ENCODE measurements around the gene TXNDC17.

DNA sequence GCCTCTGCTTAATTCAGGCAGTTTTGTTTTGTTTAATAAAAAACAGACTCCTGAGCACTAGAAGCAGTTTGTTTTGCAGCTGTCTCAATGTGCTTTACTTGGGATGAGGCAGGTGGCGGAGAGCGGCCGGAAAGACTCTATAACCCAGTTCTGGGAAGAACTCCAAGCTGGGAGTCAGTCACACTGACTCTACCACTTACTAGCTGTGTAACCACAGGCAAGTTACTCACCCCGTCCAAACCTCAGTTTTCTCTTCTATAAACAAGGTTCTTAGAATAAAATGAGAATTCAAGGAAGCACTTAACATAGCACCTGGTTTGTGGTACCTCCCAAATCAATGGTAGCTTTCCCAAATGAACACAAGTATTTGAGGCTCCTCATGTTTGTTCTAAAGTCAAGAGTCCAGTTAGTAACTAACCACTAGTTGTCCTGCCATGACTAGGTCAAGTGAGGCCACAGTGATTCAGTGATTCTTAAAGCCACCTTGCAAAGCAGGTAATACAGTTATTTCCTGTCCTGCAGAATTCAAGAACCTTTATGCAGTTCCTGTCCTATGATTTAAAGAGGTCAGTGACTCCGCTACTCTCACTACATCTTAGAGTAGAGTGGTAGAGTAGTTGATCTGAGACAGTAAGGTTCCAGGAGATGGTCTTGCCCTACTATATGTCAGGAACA, 2.7 kb downstream of the TXNDC17 start:
- TF ChIP-seq, protein P1, sequence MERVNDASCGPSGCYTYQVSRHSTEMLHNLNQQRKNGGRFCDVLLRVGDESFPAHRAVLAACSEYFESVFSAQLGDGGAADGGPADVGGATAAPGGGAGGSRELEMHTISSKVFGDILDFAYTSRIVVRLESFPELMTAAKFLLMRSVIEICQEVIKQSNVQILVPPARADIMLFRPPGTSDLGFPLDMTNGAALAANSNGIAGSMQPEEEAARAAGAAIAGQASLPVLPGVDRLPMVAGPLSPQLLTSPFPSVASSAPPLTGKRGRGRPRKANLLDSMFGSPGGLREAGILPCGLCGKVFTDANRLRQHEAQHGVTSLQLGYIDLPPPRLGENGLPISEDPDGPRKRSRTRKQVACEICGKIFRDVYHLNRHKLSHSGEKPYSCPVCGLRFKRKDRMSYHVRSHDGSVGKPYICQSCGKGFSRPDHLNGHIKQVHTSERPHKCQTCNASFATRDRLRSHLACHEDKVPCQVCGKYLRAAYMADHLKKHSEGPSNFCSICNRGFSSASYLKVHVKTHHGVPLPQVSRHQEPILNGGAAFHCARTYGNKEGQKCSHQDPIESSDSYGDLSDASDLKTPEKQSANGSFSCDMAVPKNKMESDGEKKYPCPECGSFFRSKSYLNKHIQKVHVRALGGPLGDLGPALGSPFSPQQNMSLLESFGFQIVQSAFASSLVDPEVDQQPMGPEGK (tag by site-specific recombination; IDR thresholded peaks at IDR 0.05), result no peak
- TF ChIP-seq, protein P2, sequence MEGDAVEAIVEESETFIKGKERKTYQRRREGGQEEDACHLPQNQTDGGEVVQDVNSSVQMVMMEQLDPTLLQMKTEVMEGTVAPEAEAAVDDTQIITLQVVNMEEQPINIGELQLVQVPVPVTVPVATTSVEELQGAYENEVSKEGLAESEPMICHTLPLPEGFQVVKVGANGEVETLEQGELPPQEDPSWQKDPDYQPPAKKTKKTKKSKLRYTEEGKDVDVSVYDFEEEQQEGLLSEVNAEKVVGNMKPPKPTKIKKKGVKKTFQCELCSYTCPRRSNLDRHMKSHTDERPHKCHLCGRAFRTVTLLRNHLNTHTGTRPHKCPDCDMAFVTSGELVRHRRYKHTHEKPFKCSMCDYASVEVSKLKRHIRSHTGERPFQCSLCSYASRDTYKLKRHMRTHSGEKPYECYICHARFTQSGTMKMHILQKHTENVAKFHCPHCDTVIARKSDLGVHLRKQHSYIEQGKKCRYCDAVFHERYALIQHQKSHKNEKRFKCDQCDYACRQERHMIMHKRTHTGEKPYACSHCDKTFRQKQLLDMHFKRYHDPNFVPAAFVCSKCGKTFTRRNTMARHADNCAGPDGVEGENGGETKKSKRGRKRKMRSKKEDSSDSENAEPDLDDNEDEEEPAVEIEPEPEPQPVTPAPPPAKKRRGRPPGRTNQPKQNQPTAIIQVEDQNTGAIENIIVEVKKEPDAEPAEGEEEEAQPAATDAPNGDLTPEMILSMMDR (tag by site-specific recombination; IDR thresholded peaks at IDR 0.05), result no peak
- no peak for TF ChIP-seq ZNF140 (tag by site-specific recombination; IDR thresholded peaks at IDR 0.05)
- TF ChIP-seq, protein P3, sequence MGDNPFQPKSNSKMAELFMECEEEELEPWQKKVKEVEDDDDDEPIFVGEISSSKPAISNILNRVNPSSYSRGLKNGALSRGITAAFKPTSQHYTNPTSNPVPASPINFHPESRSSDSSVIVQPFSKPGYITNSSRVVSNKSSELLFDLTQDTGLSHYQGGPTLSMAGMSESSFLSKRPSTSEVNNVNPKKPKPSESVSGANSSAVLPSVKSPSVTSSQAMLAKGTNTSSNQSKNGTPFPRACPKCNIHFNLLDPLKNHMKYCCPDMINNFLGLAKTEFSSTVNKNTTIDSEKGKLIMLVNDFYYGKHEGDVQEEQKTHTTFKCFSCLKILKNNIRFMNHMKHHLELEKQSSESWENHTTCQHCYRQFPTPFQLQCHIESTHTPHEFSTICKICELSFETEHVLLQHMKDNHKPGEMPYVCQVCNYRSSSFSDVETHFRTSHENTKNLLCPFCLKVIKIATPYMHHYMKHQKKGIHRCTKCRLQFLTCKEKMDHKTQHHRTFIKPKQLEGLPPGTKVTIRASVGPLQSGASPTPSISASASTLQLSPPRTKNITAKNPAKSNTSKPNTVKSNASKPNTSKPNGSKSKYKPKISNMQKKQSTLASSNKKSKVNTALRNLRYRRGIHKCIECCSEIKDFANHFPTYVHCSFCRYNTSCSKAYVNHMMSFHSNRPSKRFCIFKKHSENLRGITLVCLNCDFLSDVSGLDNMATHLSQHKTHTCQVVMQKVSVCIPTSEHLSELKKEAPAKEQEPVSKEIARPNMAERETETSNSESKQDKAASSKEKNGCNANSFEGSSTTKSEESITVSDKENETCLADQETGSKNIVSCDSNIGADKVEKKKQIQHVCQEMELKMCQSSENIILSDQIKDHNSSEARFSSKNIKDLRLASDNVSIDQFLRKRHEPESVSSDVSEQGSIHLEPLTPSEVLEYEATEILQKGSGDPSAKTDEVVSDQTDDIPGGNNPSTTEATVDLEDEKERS (tag by site-specific recombination; IDR thresholded peaks at IDR 0.05), result no peak
- no peak for TF ChIP-seq ZNF747 (tag by site-specific recombination; IDR thresholded peaks at IDR 0.05)
- TF ChIP-seq ZNF548 (tag by site-specific recombination; IDR thresholded peaks at IDR 0.05), result no peak
- TF ChIP-seq ZNF571 (tag by site-specific recombination; IDR thresholded peaks at IDR 0.05), result no peak
- no peak for TF ChIP-seq YY2 (tag by site-specific recombination; IDR thresholded peaks at IDR 0.05)
- TF ChIP-seq, protein P4, sequence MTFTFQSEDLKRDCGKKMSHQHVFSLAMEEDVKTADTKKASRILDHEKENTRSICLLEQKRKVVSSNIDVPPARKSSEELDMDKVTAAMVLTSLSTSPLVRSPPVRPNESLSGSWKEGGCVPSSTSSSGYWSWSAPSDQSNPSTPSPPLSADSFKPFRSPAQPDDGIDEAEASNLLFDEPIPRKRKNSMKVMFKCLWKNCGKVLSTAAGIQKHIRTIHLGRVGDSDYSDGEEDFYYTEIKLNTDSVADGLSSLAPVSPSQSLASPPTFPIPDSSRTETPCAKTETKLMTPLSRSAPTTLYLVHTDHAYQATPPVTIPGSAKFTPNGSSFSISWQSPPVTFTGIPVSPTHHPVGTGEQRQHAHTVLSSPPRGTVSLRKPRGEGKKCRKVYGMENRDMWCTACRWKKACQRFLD (tag by site-specific recombination; IDR thresholded peaks at IDR 0.05), result no peak
- TF ChIP-seq ZNF501 (tag by site-specific recombination; IDR thresholded peaks at IDR 0.05), result no peak
- no peak for TF ChIP-seq YY1 (tag by site-specific recombination; IDR thresholded peaks at IDR 0.05)
- TF ChIP-seq, protein P5, sequence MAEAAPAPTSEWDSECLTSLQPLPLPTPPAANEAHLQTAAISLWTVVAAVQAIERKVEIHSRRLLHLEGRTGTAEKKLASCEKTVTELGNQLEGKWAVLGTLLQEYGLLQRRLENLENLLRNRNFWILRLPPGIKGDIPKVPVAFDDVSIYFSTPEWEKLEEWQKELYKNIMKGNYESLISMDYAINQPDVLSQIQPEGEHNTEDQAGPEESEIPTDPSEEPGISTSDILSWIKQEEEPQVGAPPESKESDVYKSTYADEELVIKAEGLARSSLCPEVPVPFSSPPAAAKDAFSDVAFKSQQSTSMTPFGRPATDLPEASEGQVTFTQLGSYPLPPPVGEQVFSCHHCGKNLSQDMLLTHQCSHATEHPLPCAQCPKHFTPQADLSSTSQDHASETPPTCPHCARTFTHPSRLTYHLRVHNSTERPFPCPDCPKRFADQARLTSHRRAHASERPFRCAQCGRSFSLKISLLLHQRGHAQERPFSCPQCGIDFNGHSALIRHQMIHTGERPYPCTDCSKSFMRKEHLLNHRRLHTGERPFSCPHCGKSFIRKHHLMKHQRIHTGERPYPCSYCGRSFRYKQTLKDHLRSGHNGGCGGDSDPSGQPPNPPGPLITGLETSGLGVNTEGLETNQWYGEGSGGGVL (tag by site-specific recombination; IDR thresholded peaks at IDR 0.05), result no peak
